HUES48 (cell line): ENCODE data around the gene AIDA.

Experiments
- H3K27ac ChIP-seq: one replicate; pipeline ENCODE4 v1.7.0; 2013; ENCODE audit warnings: low read depth, low read length, inconsistent platforms
- H3K27me3 ChIP-seq: 2 replicates; pipeline ENCODE4 v1.6.1; 2013; ENCODE audit warnings: mild to moderate bottlenecking, low read length; ENCODE audit not compliant: control insufficient read depth, insufficient read depth
- H3K36me3 ChIP-seq: 2 replicates; pipeline ENCODE4 v1.6.1; 2013; ENCODE audit warnings: low read length; ENCODE audit not compliant: control insufficient read depth, insufficient read depth
- H3K4me1 ChIP-seq: 2 replicates; pipeline ENCODE4 v1.6.1; 2013; ENCODE audit warnings: mild to moderate bottlenecking, low read length; ENCODE audit not compliant: control insufficient read depth, insufficient read depth
- H3K4me3 ChIP-seq: 2 replicates; pipeline ENCODE4 v1.5.1; 2013; ENCODE audit warnings: mild to moderate bottlenecking, low read depth, low read length
- H3K9ac ChIP-seq: 2 replicates; pipeline ENCODE4 v1.6.1; 2013; ENCODE audit warnings: mild to moderate bottlenecking, low read depth, low read length, moderate library complexity
- H3K9me3 ChIP-seq: 2 replicates; pipeline ENCODE4 v1.6.1; 2013; ENCODE audit warnings: low read length; ENCODE audit not compliant: control insufficient read depth, insufficient read depth

Gene AIDA

GRCh38 chr1:222709700-222710153 is 2.6 kb downstream of the AIDA start:
- Histone ChIP-seq H3K27me3 (no peaks in the 10 kb centered on the region), H3K27ac (no peak overlapping the region), H3K9me3 (0 out of 2 replicates have a peak, but pooled peaks cover 2% of the 10 kb centered on the region), H3K4me3 (no peak overlapping the region), H3K9ac (no peak overlapping the region), H3K4me1 (peaks cover 6% of the 10 kb centered on the region; the same call in 1 of the 2 replicates), H3K36me3 (0 out of 2 replicates have a peak, but pooled peaks cover 4% of the 10 kb centered on the region)

DNA sequence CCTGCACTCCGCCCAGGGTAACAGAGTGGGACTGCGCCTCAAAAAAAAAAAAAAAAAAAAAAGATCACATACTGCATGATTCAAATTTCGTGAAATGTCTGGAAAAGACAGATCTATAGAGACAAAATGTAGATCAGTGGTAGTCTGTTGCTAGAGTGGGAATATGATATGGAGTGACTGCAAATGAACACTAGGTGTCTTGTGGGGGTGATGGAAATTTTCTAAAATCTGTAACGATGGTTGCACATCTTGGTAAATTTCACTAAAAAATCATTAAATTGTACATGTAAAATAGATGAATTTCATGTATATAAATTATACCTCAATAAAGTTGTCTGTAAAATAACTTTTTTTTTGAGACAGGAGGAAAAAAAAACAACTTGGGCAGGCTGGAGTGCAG is 5.5 kb downstream of the AIDA start:
- H3K27me3 ChIP-seq, result no peaks in the 10 kb centered on the region

DNA sequence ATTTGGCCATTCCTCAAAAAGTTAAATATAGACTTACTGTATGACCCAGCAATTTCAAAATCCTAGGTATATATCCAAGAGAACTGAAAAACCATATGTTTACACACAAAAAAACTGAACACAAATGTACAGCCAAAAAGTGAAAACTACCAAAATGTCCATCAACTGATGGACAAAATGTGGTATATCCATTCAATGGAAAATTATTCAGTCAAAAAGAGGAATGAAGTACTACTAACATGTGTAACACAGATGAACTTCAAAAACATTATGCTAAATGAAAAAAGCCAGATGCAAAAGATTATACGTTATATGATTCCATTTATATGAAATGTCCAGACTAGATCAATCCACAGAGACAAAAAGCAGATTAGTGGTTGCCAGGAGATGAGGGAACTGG is 8.0 kb downstream of the AIDA start:
- Histone ChIP-seq H3K9ac (no peak overlapping the region), H3K9me3 (peaks cover 2% of the 10 kb centered on the region; the same call in 1 of the 2 replicates), H3K27me3 (no peaks in the 10 kb centered on the region), H3K27ac (no peak overlapping the region), H3K36me3 (peaks cover 31% of the 10 kb centered on the region), H3K4me3 (no peak overlapping the region), H3K4me1 (no peaks in the 10 kb centered on the region)

More for the DNA sequence above, 5.5 kb downstream of the AIDA start:
- Histone ChIP-seq H3K9me3 (0 out of 2 replicates have a peak, but pooled peaks cover 2% of the 10 kb centered on the region), H3K9ac (no peak overlapping the region), H3K4me3 (no peak overlapping the region), H3K36me3 (peaks cover 21% of the 10 kb centered on the region), H3K27ac (no peak overlapping the region), H3K4me1 (peaks cover 6% of the 10 kb centered on the region; the same call in 1 of the 2 replicates)

DNA sequence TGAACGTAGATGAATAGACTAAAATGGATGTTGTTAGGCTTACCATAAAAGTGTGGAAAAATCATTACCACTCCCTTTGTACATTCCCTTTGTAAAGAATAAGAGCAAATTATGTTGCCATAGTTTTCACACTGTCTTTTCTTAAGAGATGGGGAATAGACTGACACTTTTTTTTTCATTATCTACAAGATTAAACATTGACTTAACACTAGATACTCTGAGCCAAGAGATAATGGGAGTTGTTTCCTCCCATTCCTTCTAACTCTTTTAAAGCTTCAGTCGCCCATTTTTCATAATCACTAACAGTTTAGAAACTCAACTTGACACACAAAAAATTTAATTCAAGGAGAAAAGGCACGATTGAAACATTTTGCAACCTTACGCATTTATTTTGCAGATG is 10.1 kb downstream of the AIDA start:
- Histone ChIP-seq H3K4me1 (no peaks in the 10 kb centered on the region), H3K4me3 (no peak overlapping the region), H3K36me3 (peaks cover 33% of the 10 kb centered on the region), H3K27me3 (no peaks in the 10 kb centered on the region), H3K9ac (no peak overlapping the region), H3K27ac (no peak overlapping the region), H3K9me3 (peaks cover 2% of the 10 kb centered on the region; the same call in 1 of the 2 replicates)

DNA sequence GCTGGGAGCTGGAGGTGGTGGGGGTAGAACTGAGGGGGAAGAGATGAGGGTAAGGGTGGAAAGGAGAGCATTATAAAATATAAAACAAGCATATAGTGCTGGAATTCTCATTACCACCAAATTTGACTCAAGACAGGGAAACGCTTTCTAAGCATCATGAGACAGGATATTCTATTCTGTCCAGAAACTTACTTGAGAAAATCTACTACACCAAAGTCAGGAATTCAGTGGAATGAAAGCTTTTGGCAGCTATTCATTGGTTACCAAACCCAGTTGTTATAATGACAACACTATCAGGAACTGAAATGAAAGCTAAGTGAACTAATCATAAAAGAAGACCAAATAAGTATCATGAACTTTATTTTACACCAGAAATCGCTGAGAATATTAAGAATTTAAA is 14.5 kb downstream of the AIDA start:
- Histone ChIP-seq H3K36me3 (peaks cover 42% of the 10 kb centered on the region), H3K4me3 (no peak overlapping the region), H3K4me1 (no peaks in the 10 kb centered on the region), H3K27me3 (no peaks in the 10 kb centered on the region), H3K9me3 (no peaks in the 10 kb centered on the region; the same call in 1 of the 2 replicates), H3K9ac (no peak overlapping the region), H3K27ac (no peak overlapping the region)

DNA sequence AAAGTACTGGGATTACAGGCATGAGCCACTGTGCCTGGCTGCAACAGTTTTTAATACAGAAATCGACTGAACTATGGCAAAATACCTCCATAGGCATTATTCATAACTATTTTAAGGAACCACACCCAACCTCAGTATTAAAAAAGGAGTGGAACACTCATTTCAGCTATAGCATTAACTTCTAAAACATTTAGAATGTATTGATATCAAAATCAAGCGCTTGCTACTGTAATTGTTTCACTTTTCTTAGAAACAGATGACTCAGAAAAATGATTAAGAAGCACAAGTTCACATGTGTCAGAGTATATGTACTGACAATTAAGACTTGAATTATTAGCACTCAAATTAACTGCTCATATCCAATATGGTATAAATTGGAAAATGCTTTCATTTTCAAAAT is 15.1 kb downstream of the AIDA start:
- Histone ChIP-seq H3K27me3 (no peaks in the 10 kb centered on the region), H3K4me3 (no peak overlapping the region), H3K4me1 (no peaks in the 10 kb centered on the region), H3K9ac (no peak overlapping the region), H3K36me3 (peaks cover 42% of the 10 kb centered on the region), H3K9me3 (no peaks in the 10 kb centered on the region; the same call in 1 of the 2 replicates), H3K27ac (no peak overlapping the region)

GRCh38 chr1:222696741-222697140 is 15.6 kb downstream of the AIDA start:
- H3K4me1 ChIP-seq, result no peaks in the 10 kb centered on the region
- no peak overlapping the region for H3K9ac ChIP-seq
- no peak overlapping the region for H3K4me3 ChIP-seq
- H3K27ac ChIP-seq, result no peak overlapping the region
- peaks cover 43% of the 10 kb centered on the region for H3K36me3 ChIP-seq
- H3K27me3 ChIP-seq, result no peaks in the 10 kb centered on the region
- H3K9me3 ChIP-seq, result no peaks in the 10 kb centered on the region; the same call in 1 of the 2 replicates

DNA sequence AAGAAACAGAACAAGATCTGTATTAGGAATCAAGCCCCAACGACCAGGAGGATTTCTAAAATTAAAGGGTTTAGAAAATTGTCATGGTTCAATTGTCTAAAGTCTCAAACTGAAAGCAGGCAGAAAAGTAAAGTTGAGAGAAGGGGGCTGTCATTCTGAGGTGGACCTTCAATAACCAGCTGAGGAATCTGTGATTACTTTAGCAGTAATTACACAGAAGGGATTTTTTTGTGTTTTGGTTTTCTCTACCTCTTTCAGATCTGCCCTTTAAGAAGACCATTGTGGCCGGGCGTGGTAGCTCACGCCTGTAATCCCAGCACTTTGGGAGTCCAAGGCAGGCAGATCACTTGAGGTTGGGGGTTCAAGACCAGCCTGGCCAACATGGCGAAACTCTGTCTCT is 17.4 kb downstream of the AIDA start:
- Histone ChIP-seq H3K27ac (no peak overlapping the region), H3K4me3 (no peak overlapping the region), H3K9me3 (no peaks in the 10 kb centered on the region; the same call in 1 of the 2 replicates), H3K36me3 (peaks cover 39% of the 10 kb centered on the region), H3K9ac (no peak overlapping the region), H3K27me3 (no peaks in the 10 kb centered on the region), H3K4me1 (no peaks in the 10 kb centered on the region)

- Histone ChIP-seq H3K27ac (no peak overlapping the region), H3K36me3 (peaks cover 54% of the 10 kb centered on the region), H3K4me1 (no peaks in the 10 kb centered on the region), H3K9me3 (no peaks in the 10 kb centered on the region), H3K27me3 (no peaks in the 10 kb centered on the region), H3K4me3 (no peak overlapping the region), H3K9ac (no peak overlapping the region)
Observed at GRCh38 chr1:222691016-222691415, 21.3 kb downstream of the AIDA start.

DNA sequence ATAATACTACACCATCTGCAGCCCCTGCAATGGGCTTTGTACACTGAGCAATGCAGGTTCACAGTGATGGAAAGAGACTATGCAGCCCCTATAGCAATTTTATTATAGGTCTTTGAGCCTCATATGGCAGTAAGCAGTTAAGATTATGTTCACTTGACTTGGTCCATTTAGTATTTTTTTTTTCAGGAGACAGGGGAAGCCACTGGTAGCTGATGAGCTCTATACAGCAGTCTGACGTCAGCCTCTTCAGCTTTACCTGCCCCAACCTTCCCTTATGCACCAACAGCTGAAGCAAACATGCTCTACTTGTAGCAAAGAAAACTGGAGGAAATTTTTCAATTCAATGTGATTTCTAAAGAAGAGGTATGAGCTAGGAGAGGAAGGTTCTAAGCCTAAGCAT is 32.2 kb downstream of the AIDA start:
- Histone ChIP-seq H3K36me3 (peaks cover 38% of the 10 kb centered on the region), H3K27me3 (no peaks in the 10 kb centered on the region), H3K27ac (no peak overlapping the region), H3K4me1 (no peaks in the 10 kb centered on the region), H3K4me3 (no peak overlapping the region), H3K9ac (no peak overlapping the region), H3K9me3 (no peaks in the 10 kb centered on the region)

GRCh38 chr1:222670110-222670509 is 42.2 kb downstream of the AIDA start:
- Histone ChIP-seq H3K4me1 (no peaks in the 10 kb centered on the region), H3K4me3 (no peak overlapping the region), H3K9me3 (no peaks in the 10 kb centered on the region), H3K27me3 (no peaks in the 10 kb centered on the region), H3K36me3 (peaks cover 70% of the 10 kb centered on the region), H3K9ac (no peak overlapping the region), H3K27ac (no peak overlapping the region)
